HepG2 (cell line): Measurements from ENCODE around the gene NR1H3.

Source experiments
- ATF3 ChIP-seq: sonication (generic); formaldehyde crosslinking; IDR thresholded peaks from 2 replicates; pipeline ENCODE4 v1.4.0; 2020; ENCODE audit warnings: missing genetic modification reagents
- POLR2AphosphoS5 ChIP-seq: IDR thresholded peaks from 2 replicates; pipeline ENCODE4 v1.6.1; 2012; ENCODE audit warnings: low read depth, low read length
- SMARCE1 ChIP-seq: fragments of 450-650 bp; IDR thresholded peaks from 2 replicates; pipeline ENCODE4 v1.6.1; 2017; ENCODE audit warnings: borderline replicate concordance
- SP1 ChIP-seq, 2 experiments: fragments of 450-650 bp in 1 of 2; sonication (generic) in 1 of 2; formaldehyde crosslinking in 1 of 2; IDR thresholded peaks; 2 replicates each; pipeline versions ENCODE4 v1.4.0 to v1.6.1; 2016 to 2020; ENCODE audit warnings: missing genetic modification reagents in 1 of 2
- TF ChIP-seq, protein P1 (sequence below): sonication (generic); formaldehyde crosslinking; IDR thresholded peaks from 2 replicates; pipeline ENCODE4 v1.4.0; 2020; ENCODE audit warnings: missing genetic modification reagents, borderline replicate concordance
- TF ChIP-seq, protein P2 (sequence below): sonication (generic); formaldehyde crosslinking; IDR thresholded peaks from 2 replicates; pipeline ENCODE4 v1.5.0; 2020; ENCODE audit warnings: mild to moderate bottlenecking, missing genetic modification reagents, moderate library complexity

- TF ChIP-seq ATF3 (CRISPR knock-in tag) = no peak
- TF ChIP-seq, protein P1, sequence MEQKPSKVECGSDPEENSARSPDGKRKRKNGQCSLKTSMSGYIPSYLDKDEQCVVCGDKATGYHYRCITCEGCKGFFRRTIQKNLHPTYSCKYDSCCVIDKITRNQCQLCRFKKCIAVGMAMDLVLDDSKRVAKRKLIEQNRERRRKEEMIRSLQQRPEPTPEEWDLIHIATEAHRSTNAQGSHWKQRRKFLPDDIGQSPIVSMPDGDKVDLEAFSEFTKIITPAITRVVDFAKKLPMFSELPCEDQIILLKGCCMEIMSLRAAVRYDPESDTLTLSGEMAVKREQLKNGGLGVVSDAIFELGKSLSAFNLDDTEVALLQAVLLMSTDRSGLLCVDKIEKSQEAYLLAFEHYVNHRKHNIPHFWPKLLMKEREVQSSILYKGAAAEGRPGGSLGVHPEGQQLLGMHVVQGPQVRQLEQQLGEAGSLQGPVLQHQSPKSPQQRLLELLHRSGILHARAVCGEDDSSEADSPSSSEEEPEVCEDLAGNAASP = no peak
- no peak for TF ChIP-seq SMARCE1
- TF ChIP-seq, protein P2, sequence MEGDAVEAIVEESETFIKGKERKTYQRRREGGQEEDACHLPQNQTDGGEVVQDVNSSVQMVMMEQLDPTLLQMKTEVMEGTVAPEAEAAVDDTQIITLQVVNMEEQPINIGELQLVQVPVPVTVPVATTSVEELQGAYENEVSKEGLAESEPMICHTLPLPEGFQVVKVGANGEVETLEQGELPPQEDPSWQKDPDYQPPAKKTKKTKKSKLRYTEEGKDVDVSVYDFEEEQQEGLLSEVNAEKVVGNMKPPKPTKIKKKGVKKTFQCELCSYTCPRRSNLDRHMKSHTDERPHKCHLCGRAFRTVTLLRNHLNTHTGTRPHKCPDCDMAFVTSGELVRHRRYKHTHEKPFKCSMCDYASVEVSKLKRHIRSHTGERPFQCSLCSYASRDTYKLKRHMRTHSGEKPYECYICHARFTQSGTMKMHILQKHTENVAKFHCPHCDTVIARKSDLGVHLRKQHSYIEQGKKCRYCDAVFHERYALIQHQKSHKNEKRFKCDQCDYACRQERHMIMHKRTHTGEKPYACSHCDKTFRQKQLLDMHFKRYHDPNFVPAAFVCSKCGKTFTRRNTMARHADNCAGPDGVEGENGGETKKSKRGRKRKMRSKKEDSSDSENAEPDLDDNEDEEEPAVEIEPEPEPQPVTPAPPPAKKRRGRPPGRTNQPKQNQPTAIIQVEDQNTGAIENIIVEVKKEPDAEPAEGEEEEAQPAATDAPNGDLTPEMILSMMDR (CRISPR knock-in tag) = no peak
- TF ChIP-seq SP1 (IDR thresholded peaks at IDR 0.05) = no peak
- TF ChIP-seq SP1 (CRISPR knock-in tag; IDR thresholded peaks at IDR 0.05) = no peak
- TF ChIP-seq POLR2AphosphoS5 = no peak
Observed at GRCh38 chr11:47251751-47252150, 6.0 kb upstream of the NR1H3 start.
